MM.1S (cell line): Measurements from ENCODE around the gene BEAN1.

Experiments used
- DNase-seq: peaks from one replicate; pipeline ENCODE4 v3.0.0-alpha.2; 2015
- H2AFZ ChIP-seq: fragments of 300-600 bp; sonication (generic); 2 replicates; pipeline ENCODE4 v1.6.0; 2016; ENCODE audit warnings: antibody characterized with exemption, low read length
- H3F3A ChIP-seq: fragments of 300-600 bp; sonication (generic); 2 replicates; pipeline ENCODE4 v1.6.1; 2016; ENCODE audit warnings: mild to moderate bottlenecking, antibody characterized with exemption, low read length, moderate library complexity, mixed read lengths; ENCODE audit not compliant: insufficient read depth
- H3K27ac ChIP-seq: fragments of 300-600 bp; sonication (generic); 2 replicates; pipeline ENCODE4 v1.5.1; 2016; ENCODE audit warnings: mild to moderate bottlenecking, low read length
- H3K27me3 ChIP-seq: fragments of 300-600 bp; sonication (generic); replicated peaks from 2 replicates; pipeline ENCODE4 v1.6.0; 2016; ENCODE audit warnings: low read length; ENCODE audit not compliant: insufficient read depth
- H3K36me3 ChIP-seq: fragments of 300-600 bp; sonication (generic); replicated peaks from 2 replicates; pipeline ENCODE4 v1.6.1; 2016; ENCODE audit warnings: mild to moderate bottlenecking, low read length, mixed read lengths; ENCODE audit not compliant: insufficient read depth
- H3K4me1 ChIP-seq: fragments of 300-600 bp; sonication (generic); 2 replicates; pipeline ENCODE4 v1.6.1; 2016; ENCODE audit warnings: low read length, mixed read lengths
- H3K4me2 ChIP-seq: fragments of 300-600 bp; sonication (generic); 2 replicates; pipeline ENCODE4 v1.6.0; 2016; ENCODE audit warnings: low read depth, low read length
- H3K4me3 ChIP-seq: fragments of 300-600 bp; sonication (generic); 2 replicates; pipeline ENCODE4 v1.5.1; 2016; ENCODE audit warnings: low read length, mixed read lengths
- H3K79me2 ChIP-seq: fragments of 300-600 bp; sonication (generic); 2 replicates; pipeline ENCODE4 v1.6.1; 2016; ENCODE audit warnings: mixed run types, low read length, mixed read lengths
- H3K9ac ChIP-seq: fragments of 300-600 bp; sonication (generic); 2 replicates; pipeline ENCODE4 v1.6.1; 2016; ENCODE audit warnings: low read length, mixed read lengths
- H3K9me2 ChIP-seq: fragments of 300-600 bp; sonication (generic); replicated peaks from 2 replicates; pipeline ENCODE4 v1.6.1; 2016; ENCODE audit warnings: mild to moderate bottlenecking, low read length, mixed read lengths; ENCODE audit not compliant: insufficient read depth
- H3K9me3 ChIP-seq: fragments of 300-600 bp; sonication (generic); replicated peaks from 2 replicates; pipeline ENCODE4 v1.6.1; 2016; ENCODE audit warnings: mild to moderate bottlenecking, low read length, mixed read lengths; ENCODE audit not compliant: insufficient read depth
- H4K20me1 ChIP-seq: fragments of 300-600 bp; sonication (generic); 2 replicates; pipeline ENCODE4 v1.6.1; 2016; ENCODE audit warnings: mild to moderate bottlenecking, low read length, moderate library complexity, mixed read lengths; ENCODE audit not compliant: insufficient read depth
- CTCF ChIP-seq: fragments of 300-600 bp; sonication (generic); IDR thresholded peaks from 2 replicates; pipeline ENCODE4 v1.5.1; 2016; ENCODE audit warnings: antibody characterized with exemption, low read length, mixed read lengths
- EZH2 ChIP-seq: fragments of 300-600 bp; sonication (generic); optimal IDR thresholded peaks from 2 replicates; pipeline ENCODE3; 2017; ENCODE audit warnings: low read depth, mild to moderate bottlenecking, antibody characterized with exemption, low read length, mixed read lengths
- EZH2phosphoT487 ChIP-seq: fragments of 300-600 bp; sonication (generic); IDR thresholded peaks from 2 replicates; pipeline ENCODE4 v1.6.1; 2018; ENCODE audit warnings: antibody characterized with exemption, low read length

BEAN1 gene

GRCh38 chr16:66414891-66415290 is 12.2 kb upstream of the BEAN1 start:
- no peaks in the 10 kb centered on the region for H3K9me3 ChIP-seq
- TF ChIP-seq EZH2phosphoT487 (no peak), CTCF (no peak), EZH2 (no peak)
- no peaks in the 10 kb centered on the region for H3K27me3 ChIP-seq
- H2AFZ ChIP-seq: no peak overlapping the region
- DNase-seq: no peak
- no peaks in the 10 kb centered on the region for H3K36me3 ChIP-seq
- H3K4me1 ChIP-seq: peaks cover 30% of the 10 kb centered on the region
- H3K4me2 ChIP-seq: no peak overlapping the region
- H3F3A ChIP-seq: peaks cover 5% of the 10 kb centered on the region
- no peak overlapping the region for H3K27ac ChIP-seq
- H3K9me2 ChIP-seq: no peaks in the 10 kb centered on the region
- no peaks in the 10 kb centered on the region for H3K79me2 ChIP-seq
- H3K4me3 ChIP-seq: no peak overlapping the region
- no peaks in the 10 kb centered on the region for H4K20me1 ChIP-seq
- no peak overlapping the region for H3K9ac ChIP-seq

- no peak overlapping the region for H3K4me2 ChIP-seq
- no peaks in the 10 kb centered on the region for H3K79me2 ChIP-seq
- no peak overlapping the region for H2AFZ ChIP-seq
- no peak overlapping the region for H3K27ac ChIP-seq
- peaks cover 30% of the 10 kb centered on the region for H3K4me1 ChIP-seq
- no peak for TF ChIP-seq EZH2phosphoT487
- TF ChIP-seq CTCF: no peak
- no peak for TF ChIP-seq EZH2
- H3K4me3 ChIP-seq: no peak overlapping the region
- H3K9me3 ChIP-seq: no peaks in the 10 kb centered on the region
- H3F3A ChIP-seq: peaks cover 5% of the 10 kb centered on the region
- H3K9ac ChIP-seq: no peak overlapping the region
- no peaks in the 10 kb centered on the region for H4K20me1 ChIP-seq
- no peaks in the 10 kb centered on the region for H3K27me3 ChIP-seq
- no peak for DNase-seq
- H3K9me2 ChIP-seq: no peaks in the 10 kb centered on the region
- no peaks in the 10 kb centered on the region for H3K36me3 ChIP-seq
Measured at GRCh38 chr16:66416136-66416535, 11.0 kb upstream of the BEAN1 start.

- Histone ChIP-seq H2AFZ (peak overlapping the region; percentile 39; the same call in 1 of the 2 replicates), H3K9me2 (no peaks in the 10 kb centered on the region), H3K4me3 (0 out of 2 replicates have a peak overlapping the region, but pooled peaks have one; percentile 2), H3K4me2 (peak overlapping the region; percentile 50; the same call in 1 of the 2 replicates), H3K9ac (no peak overlapping the region), H3K9me3 (no peaks in the 10 kb centered on the region), H3K36me3 (no peaks in the 10 kb centered on the region), H4K20me1 (no peaks in the 10 kb centered on the region), H3K27me3 (no peaks in the 10 kb centered on the region), H3K4me1 (peaks cover 30% of the 10 kb centered on the region), H3F3A (peaks cover 5% of the 10 kb centered on the region), H3K79me2 (no peaks in the 10 kb centered on the region), H3K27ac (peak overlapping the region; percentile 45; the same call in 1 of the 2 replicates)
- TF ChIP-seq EZH2 (no peak), EZH2phosphoT487 (no peak), CTCF (no peak)
- no peak for DNase-seq
Measured at GRCh38 chr16:66416939-66417700, 10.0 kb upstream of the BEAN1 start.
